ENCODE results near the gene AOC1.

AOC1 gene

DNA sequence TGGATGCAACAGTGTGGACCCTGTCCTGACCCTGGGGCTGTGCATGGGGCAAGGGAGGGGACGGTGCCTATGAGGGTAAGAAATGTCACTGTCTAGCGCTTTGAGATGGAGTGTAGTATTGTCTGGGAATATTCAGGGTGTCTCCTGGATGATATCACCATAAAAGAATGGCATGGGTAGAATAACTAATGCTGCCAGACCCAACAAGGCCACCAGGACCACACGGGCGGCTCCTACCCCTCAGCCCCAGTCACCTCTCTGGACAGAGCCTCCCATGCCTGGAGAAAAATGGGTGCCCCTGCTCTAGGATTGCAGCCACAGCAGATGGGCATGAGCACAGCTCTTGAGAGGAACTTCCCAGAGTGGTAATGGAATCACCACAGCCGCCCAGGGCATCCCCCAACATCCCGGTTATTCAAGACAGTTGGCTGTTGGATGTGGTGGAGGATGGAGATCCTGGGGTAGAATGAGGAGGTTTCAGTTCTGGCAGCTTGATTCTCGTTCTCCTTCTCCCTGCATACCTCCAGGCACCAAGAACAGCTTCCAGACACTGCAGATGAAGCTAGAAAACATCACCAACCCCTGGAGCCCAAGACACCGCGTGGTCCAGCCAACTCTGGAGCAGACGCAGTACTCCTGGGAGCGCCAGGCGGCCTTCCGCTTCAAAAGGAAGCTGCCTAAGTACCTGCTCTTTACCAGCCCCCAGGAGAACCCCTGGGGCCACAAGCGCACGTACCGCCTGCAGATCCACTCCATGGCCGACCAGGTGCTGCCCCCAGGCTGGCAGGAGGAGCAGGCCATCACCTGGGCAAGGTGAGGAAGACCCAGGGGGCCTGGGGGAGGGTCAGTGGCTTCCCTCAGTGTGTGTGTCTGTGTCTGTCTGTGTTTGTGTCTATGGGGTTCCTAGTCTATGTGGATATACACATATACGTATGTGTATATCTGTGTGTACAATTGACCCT lies 6.2 kb downstream of the AOC1 start:
- no peak for DNase-seq

DNA sequence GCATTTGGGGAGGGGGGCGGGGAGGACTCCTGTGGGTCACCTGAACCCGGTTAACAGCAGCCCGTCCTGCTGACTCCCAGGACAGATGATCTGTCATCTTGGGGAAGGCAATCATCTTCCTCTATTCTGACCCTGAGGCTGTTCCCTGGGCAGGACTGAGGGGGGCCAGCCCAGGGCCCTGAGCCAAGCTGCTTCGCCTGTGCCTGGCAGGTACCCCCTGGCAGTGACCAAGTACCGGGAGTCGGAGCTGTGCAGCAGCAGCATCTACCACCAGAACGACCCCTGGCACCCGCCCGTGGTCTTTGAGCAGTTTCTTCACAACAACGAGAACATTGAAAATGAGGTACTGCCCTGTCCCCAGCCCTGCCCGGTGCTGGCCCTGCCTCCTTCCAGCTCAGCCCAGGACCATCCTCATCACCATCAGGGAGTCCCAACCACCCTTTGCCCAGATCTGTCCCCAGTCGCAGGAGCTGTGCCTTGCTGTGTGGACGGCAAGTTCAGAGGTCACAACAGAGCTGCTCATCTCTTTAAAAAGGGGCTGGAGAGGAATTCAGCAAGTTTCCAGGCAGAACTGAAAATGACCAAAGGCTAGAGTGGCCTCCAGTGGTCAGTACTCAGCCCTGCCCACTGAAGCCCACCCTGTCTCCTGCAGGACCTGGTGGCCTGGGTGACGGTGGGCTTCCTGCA lies 8.1 kb downstream of the AOC1 start:
- DNase-seq, result no peak

DNA sequence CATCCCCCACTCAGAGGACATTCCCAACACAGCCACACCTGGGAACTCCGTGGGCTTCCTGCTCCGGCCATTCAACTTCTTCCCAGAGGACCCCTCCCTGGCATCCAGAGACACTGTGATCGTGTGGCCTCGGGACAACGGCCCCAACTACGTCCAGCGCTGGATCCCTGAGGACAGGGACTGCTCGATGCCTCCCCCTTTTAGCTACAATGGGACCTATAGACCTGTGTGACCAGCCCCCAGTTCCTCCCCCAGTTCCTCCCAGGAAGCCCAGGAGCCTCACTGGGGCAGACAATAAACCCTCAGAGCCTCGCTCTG lies 8.6 kb downstream of the AOC1 start:
- DNase-seq, result no peak

GRCh38 chr7:150862356-150862755 lies 10.0 kb downstream of the AOC1 start:
- no peak for DNase-seq

GRCh38 chr7:150863946-150864345 lies 11.6 kb downstream of the AOC1 start:
- DNase-seq, result no peak

- no peak for DNase-seq
Measured at GRCh38 chr7:150866932-150867564, 14.7 kb downstream of the AOC1 start.

GRCh38 chr7:150867605-150868004 lies 15.3 kb downstream of the AOC1 start:
- no peak for DNase-seq

- no peak for DNase-seq
Measured at GRCh38 chr7:150869467-150869866, 17.1 kb downstream of the AOC1 start.

DNA sequence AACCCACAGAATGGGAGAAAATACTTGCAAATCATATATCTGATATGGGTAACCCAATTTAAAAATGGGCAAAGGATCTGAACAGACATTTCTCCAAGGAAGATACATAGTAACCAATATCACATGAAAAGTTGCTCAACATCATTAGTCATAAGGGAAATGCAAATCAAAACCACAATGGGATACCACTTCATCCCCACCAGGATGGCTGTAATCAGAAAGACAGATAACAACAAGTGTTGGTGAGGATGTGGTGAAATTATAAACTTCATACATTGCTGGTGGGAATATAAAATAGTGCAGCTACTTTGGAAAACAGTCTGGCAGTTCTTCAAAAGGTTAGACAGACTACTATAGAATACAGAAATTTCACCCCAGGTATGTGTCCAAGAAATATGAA lies 19.3 kb downstream of the AOC1 start:
- no peak for DNase-seq

DNA sequence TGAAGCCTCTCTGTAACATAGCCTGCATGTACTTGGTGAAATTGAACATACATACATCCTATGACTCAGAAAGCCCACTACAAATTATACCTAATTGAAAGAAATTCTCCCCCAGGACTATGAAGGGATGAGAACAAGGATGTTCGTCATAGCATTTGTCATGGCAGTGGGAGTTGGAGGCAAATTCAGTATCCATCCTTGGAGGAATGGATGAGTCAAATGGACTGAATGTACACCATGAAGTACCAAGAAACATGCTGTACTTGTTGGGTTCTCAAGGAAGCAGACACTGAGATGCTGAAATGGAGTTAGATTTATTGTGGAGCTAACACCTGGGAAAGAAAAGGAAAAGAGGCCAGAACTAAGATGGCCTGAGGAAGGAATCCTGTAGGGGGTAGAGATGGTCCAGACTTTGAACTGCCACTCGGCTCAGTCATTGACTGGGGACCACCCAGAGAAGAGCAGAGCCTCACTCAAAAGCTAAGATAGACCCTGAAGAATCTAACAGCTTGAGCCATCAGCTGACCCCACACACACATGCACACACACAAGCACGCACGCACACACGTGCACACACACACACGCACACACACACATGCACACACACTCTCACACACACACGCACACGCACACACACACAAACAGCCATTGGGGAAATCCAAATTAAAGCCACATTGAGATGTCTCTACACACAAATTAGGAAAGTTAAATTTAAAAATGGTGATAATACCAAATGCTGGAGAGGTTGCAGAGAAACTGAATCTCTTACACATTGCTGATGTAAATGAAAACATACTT lies 22.3 kb downstream of the AOC1 start:
- no peak for DNase-seq

GRCh38 chr7:150875791-150876190 lies 23.5 kb downstream of the AOC1 start:
- DNase-seq, result no peak

- DNase-seq, result no peak
Measured at GRCh38 chr7:150876817-150877526, 24.7 kb downstream of the AOC1 start.

DNA sequence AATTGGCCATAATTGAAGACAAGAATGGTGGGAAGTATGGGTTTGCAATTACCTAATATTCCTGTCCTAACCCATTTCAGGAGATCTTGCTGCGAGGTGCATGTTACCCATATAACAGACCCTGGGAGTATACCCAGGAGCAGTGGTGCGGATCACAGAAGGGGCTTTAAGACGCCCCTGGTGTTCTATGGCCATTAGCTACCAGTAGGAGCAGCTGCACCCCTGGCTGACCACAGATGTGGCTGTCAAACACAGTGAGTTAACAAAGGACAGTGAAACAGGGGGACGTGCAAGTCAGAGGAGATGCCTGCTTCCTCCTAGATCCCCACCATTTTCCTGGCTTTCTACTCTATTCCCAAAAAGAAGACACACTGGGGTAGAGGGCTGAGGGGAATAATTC lies 25.2 kb downstream of the AOC1 start:
- DNase-seq, result no peak

DNA sequence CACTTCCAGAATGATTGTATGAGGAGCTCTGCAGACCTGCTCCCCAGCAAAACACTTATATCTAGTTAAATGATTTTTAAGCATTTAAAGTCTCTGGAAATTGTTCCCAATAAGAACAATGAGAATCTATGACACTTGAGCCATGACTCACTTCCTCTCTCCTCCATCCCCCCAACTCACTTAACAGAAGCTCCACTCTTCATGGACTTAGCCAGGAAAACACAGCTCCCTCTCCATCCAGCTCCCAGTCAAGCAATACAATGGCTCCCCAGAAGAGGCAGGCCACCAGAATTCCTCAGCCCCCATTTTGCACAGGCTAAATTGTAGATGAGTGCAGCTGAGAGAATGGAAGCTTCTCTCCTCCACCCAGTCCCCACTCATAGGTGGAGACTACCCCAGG lies 27.0 kb downstream of the AOC1 start:
- DNase-seq, result no peak

DNA sequence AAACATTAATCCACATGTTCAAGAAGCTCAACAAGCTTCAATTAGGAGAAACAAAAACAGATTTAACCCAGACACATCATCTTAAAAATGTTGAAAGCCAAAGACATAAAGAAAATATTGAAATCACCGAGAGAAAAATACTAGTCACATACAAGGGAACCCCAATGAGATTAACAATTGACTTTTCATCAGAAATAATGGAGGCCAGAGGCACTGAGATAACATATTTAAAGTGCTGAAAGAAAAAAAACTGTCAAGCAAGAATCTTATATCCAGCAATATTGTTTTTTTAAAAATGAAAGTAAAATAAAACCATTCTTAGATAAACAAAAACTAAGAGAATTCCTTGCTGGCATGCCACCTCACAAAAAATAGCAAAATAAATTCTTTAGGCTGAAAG lies 28.9 kb downstream of the AOC1 start:
- no peak for DNase-seq

DNA sequence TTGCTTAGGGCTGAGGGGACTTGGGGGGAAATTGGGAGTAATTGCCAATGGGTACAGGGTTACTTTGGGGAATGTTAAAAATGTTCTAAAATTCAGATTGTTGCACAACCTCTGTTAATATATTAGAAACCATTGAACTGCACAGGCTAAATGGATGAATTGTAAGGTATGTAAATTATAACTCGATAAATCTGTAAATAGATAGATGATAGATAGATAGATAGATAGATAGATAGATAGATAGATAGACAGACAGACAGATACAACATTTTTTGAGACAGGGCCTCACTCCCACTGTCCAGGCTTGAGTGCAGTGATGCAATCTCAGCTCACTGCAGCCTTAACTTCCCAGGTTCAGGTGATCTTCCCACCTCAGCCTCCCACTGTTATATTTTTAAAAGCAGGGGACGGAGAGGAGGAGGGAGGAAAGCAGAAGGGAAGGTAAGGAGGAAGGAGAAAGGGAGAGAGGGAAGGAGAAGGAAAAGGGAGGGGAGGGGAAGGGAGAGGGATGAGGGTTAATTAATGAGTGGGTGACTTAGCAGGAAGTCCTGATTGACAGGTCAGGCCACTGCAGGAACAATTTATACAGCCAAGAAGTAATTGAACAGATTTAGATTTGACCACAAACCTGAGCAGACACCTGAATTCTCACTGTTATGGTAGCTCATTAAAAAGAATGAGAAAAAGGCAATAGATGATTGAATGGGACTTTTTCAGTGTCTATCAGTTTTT lies 38.7 kb downstream of the AOC1 start:
- DNase-seq, result no peak

- DNase-seq, result no peak
Measured at GRCh38 chr7:150891740-150892139, 39.4 kb downstream of the AOC1 start.

- DNase-seq, result no peak
Measured at GRCh38 chr7:150895809-150896208, 43.5 kb downstream of the AOC1 start.

DNA sequence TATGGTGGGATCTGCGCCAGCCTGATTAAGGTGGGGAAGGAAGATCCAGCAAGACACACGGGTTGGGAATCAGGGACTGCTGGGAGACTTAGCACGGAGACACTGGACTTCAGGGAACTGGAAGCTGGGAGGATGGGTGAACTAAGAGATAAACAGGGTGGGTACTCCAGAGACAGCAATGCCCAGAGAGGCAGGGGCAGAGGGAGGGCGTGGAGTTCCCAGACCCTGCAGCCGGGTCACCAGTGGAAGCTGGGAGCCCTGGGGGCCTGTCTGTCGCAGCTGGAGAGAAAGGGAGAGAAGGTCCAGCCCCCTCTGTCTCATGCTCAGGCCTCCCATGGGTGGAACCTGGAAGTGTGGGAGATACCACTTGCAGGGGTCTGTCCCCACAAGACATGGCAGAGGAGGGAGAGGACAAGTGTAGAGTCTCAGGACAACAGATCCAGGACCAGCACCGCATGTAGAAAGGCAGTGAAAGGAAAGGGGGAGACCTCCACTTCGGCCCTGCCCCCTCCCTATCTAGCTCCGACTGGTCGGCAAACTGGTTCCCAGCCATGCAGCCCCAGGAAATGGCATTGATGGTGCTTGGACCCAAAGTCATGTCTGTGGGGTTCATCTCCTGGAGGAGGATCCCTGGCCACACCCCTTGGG lies 44.4 kb downstream of the AOC1 start:
- DNase-seq, result no peak

DNA sequence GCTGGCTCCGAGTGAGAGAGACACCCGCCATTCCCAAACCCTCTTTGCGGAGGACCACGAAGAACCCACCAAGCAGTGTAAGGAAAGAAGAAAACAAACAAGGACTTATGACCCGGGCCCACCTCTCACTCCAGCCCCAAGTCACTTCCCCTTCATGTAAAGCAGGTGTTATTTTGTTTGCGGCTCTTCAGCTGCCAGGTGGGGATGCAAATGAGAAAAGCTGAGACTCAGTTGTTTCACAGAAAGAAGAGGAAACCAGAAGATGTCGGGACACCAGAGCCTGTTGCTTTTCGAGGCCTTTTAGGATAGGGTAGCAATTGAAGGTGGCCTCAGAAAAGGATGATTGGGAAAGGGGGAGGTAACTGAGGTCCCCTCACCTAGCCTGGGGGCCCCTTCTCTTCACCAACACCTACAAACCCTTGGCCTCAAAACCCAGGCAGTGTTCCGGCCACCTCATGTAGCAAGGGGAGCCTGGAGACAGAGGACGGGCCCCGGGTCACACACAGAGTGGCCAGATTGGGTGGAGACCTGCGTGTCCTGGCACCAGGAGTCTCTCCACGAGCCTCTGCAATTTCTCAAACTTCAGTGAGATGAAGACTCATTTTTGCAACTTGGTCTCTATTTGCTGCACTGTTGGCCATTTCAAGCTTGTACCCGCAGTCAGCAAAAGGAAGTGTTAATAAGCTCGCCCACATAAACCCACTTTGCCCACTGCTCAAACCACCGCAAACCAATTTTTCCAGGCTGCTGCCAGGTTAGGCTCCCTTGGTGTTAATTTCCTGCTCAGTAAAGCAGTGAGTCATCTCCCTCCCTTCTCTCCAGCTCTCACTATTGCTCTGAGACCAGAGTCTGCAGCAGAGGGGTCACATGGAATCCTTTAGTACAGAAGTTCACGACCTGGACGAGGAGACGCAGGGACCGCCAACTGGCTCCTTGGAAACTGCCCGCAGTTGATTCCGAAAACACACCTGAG lies 45.5 kb downstream of the AOC1 start:
- DNase-seq, result no peak
